DMS53 treated with DMSO at 0.1 percent for 48 hours (cell line): ENCODE data around the gene HHAT.

ENCODE experiments used
- DNase-seq: peaks from one replicate; lab custom pipeline; 2025; ENCODE audit not compliant: unreplicated experiment; lab: John Stamatoyannopoulos, UW

The HHAT gene

GRCh38 chr1:210437111-210437510 lies 108.4 kb downstream of the HHAT start:
- DNase-seq, result no peak

GRCh38 chr1:210437781-210438180 lies 109.1 kb downstream of the HHAT start:
- DNase-seq, result no peak

- DNase-seq, result no peak
These were observed 110.5 kb downstream of the HHAT start for GRCh38 chr1:210438928-210439841.

GRCh38 chr1:210440081-210440480 lies 111.4 kb downstream of the HHAT start:
- DNase-seq, result no peak

- DNase-seq, result no peak
These were observed 112.3 kb downstream of the HHAT start for GRCh38 chr1:210441028-210441427.

- no peak for DNase-seq
These were observed 116.8 kb downstream of the HHAT start for GRCh38 chr1:210445485-210445884.

GRCh38 chr1:210445931-210446330 lies 117.2 kb downstream of the HHAT start:
- no peak for DNase-seq

GRCh38 chr1:210446479-210446878 lies 117.8 kb downstream of the HHAT start:
- peak; percentile 95 for DNase-seq

- DNase-seq, result no peak
These were observed 118.9 kb downstream of the HHAT start for GRCh38 chr1:210447456-210448057.

- DNase-seq, result peak; percentile 56
These were observed 119.7 kb downstream of the HHAT start for GRCh38 chr1:210448297-210448892.

GRCh38 chr1:210455840-210456603 lies 127.3 kb downstream of the HHAT start:
- DNase-seq, result no peak

GRCh38 chr1:210456731-210457255 lies 128.1 kb downstream of the HHAT start:
- no peak for DNase-seq

- DNase-seq, result no peak
These were observed 128.9 kb downstream of the HHAT start for GRCh38 chr1:210457568-210457967.

GRCh38 chr1:210464519-210465039 lies 135.9 kb downstream of the HHAT start:
- peak; percentile 99 for DNase-seq

GRCh38 chr1:210465150-210465549 lies 136.4 kb downstream of the HHAT start:
- no peak for DNase-seq

GRCh38 chr1:210467440-210468043 lies 138.8 kb downstream of the HHAT start:
- no peak for DNase-seq

- no peak for DNase-seq
These were observed 140.7 kb downstream of the HHAT start for GRCh38 chr1:210469441-210469840.

- DNase-seq, result no peak
These were observed 146.6 kb downstream of the HHAT start for GRCh38 chr1:210475321-210475720.

GRCh38 chr1:210475806-210476205 lies 147.1 kb downstream of the HHAT start:
- no peak for DNase-seq

- DNase-seq, result no peak
These were observed 148.0 kb downstream of the HHAT start for GRCh38 chr1:210476730-210477129.
